ENCODE data around the gene TMEM132D.

DNA sequence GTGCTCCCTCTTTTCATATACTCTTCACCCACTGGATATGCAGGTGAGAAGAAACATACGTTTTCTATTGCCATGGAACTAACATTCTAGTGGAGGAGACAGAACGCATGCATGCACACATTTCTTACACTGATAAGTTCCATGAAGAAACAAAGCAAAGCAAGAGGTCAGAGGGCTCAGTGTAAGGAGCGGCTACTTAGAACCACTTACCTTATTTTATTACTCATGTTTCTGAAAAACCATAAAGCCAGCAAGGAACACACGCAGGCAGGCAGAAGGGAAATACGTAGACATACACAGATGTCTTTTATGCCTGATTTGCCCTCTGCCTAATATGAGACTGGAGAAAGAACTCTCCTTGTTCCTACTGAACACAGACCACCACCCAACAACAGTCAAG is 362.9 kb downstream of the TMEM132D start:
- TF ChIP-seq POLR2A (IDR thresholded peaks at IDR 0.05; ENCODE audit: low read depth, low read length) (no peak), SMC3 (IDR thresholded peaks at IDR 0.05; ENCODE audit: low read depth, low read length) (no peak), RAD21 (IDR thresholded peaks at IDR 0.05; ENCODE audit: low read length) (no peak), RCOR1 (IDR thresholded peaks at IDR 0.05; ENCODE audit: insufficient replicate concordance, low read length) (no peak)
- TF ChIP-seq, protein P1, sequence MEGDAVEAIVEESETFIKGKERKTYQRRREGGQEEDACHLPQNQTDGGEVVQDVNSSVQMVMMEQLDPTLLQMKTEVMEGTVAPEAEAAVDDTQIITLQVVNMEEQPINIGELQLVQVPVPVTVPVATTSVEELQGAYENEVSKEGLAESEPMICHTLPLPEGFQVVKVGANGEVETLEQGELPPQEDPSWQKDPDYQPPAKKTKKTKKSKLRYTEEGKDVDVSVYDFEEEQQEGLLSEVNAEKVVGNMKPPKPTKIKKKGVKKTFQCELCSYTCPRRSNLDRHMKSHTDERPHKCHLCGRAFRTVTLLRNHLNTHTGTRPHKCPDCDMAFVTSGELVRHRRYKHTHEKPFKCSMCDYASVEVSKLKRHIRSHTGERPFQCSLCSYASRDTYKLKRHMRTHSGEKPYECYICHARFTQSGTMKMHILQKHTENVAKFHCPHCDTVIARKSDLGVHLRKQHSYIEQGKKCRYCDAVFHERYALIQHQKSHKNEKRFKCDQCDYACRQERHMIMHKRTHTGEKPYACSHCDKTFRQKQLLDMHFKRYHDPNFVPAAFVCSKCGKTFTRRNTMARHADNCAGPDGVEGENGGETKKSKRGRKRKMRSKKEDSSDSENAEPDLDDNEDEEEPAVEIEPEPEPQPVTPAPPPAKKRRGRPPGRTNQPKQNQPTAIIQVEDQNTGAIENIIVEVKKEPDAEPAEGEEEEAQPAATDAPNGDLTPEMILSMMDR (conservative IDR thresholded peaks at IDR 0.05; ENCODE audit: low read depth, low read length): no peak
